IPS-18c (cell line): ENCODE results near the gene MPHOSPH6.
"Not testable (repeated sequence)": the region's sequence is repeated elsewhere in the genome, so short reads cannot be mapped to it uniquely, and the experiment has no call there.

Experiments
- H3K4me3 ChIP-seq: 2 replicates; pipeline ENCODE4 v1.7.0; 2013; ENCODE audit warnings: low read depth, mild to moderate bottlenecking, low read length, moderate library complexity; ENCODE audit not compliant: insufficient read depth
- H3K9me3 ChIP-seq: one replicate; pipeline ENCODE4 v1.6.1; 2013; ENCODE audit warnings: mild to moderate bottlenecking, low read length, moderate library complexity; ENCODE audit not compliant: control insufficient read depth, insufficient read depth

Gene MPHOSPH6

DNA sequence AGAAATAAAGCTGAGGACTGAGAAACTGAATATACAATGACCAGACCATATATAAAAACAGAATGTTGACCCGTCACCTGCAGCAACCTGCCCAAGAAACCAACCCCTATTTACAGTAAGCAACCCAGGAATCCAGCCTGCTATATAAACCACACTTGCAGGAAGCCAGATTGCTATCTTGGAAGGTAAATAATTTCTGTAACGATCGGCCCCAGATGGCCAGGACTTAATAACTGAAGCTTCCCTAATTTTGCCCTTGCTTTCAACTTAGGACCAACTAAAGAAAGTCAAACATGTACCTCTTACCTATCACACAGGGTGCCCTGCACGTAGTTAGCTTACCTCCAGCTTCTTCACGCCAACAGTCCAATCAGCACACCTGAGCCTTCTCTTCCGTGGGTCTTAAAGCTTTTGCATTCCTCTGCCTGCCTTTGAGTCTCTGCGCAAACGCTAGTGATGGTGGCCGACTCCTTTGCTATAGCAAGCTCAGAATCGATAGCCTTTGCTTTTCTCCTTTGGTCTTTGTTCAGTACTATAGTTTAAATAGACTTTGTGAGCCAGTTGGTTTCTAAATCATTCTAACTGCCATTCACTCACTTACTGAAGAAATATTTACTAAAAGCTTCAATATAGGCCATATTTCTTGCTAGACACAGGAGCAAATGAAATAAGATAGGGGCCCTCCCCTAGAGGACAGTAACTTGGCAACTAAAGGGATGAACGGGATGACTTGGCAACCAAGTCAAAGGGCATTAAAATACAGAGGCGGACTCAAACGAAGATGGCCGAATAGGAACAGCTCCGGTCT lies 31.3 kb downstream of the MPHOSPH6 start:
- Histone ChIP-seq H3K9me3 (no peaks in the 10 kb centered on the region), H3K4me3 (peak overlapping the region; percentile 40; the same call in 1 of the 2 replicates)

DNA sequence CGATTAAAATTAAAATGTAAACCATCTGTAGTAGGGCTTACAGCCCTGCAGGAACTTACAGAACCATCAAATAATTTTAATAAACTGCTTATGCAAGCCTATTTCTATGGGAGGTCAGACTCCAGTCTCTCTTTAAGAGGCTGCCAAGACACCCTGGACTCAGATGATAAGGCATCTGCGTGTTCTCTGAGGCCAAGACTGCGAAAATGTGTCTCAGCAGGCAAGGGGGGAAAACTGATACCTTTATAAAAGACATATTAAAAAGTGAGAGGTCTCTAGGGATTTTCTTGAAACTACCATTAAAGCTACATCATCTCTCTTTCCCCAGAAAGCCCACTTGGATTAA lies 32.2 kb downstream of the MPHOSPH6 start:
- H3K4me3 ChIP-seq = no peak overlapping the region
- H3K9me3 ChIP-seq = no peaks in the 10 kb centered on the region

DNA sequence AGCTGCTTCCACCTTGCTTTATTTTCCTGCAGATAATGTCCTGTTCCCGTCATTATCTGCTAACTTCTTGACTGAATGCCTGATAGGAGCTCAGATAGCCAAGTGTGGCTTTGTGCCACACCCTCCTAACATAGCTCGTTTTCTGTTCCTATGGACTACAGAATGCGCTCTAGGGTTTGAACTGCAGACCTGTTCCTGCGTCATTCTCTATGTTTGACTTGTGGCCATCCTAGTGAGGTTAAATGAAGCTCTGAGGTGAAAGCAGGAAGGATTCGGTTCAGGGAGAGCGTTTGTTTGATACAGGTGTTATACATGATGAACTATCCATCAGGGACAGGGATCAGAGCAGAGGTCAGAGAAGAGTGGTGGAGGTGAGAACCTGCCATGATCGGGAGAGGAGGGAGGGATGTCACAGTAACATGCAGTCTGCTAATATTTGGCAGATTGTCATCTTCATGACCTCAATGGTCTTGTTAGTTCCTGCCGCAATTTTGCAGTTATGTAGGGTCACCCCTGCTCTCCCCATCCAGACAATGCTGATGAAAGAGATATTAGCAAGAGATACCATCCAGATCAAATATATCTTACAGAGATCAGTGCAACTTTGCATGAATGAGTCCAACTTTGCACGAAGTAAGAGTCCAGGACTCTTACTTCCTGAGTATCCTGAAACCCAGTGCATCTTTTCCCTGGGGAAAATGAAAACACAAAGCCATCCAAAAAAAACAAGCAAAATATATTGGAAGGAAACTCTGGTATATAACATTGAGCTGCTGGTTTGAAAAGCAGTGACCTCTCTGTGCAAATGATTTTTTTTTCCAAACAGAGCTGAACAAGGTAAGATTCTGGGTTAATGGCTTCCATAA lies 32.8 kb downstream of the MPHOSPH6 start:
- no peaks in the 10 kb centered on the region for H3K9me3 ChIP-seq
- H3K4me3 ChIP-seq = no peak overlapping the region

DNA sequence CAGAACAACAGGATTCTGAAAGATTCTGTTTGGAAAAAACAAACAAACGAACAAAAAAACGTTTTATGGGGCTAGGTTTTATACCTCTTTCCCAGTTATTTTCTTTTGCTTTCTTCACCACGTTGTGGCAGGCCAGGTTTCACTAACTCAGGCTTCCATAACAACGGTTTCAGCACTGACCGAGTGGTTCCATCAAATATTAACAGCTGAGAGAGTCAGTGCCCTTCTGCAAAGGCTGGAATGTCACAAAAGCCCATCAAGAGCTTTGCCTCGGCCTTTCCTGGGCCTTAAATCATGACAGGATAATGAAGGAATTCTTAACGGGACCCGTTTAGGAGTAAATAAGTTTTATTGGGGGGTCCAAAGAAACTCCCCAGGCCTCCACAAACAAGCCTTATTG lies 34.2 kb downstream of the MPHOSPH6 start:
- H3K9me3 ChIP-seq = no peaks in the 10 kb centered on the region

DNA sequence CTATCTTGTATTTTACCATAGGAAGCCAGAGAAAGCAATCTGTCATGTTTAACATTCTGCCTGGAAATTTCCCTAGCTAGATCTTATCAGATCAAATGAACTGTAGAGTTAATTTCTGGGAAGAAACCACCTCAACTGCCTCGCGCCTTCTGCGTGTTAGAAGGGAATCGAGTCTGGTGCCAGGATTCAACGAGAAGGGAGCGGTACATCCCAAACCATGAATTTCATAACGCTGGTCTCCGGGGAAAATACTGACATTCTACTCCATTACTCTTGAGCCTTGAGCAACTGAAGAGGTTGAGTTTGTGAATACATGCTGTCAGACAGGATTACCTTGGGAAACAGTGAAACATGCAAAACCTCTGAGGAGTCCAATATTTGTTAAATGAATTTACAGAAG lies 35.2 kb downstream of the MPHOSPH6 start:
- Histone ChIP-seq H3K9me3 (no peaks in the 10 kb centered on the region), H3K4me3 (no peak overlapping the region)

More for the DNA sequence above, 34.2 kb downstream of the MPHOSPH6 start:
- H3K4me3 ChIP-seq = no peak overlapping the region

DNA sequence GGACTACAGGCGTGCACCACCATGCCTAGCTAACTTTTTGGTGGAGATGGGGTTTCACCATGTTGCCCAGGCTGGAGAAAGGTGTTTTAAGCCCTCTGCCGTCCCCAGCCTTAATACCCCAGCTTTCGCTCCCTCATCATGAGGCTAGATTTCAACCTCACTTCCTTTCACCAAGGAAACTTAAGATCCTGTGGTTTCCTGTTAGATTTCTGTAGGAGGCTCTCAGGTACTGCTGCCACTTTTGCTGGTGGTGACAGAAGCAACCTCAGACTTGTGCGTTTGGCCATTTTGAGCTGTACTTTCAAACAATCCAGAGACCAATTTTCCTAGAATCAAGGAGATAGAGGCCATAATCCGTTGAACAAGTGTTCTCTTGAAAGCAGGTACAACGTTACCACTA lies 36.2 kb downstream of the MPHOSPH6 start:
- Histone ChIP-seq H3K4me3 (no peak overlapping the region), H3K9me3 (no peaks in the 10 kb centered on the region)

DNA sequence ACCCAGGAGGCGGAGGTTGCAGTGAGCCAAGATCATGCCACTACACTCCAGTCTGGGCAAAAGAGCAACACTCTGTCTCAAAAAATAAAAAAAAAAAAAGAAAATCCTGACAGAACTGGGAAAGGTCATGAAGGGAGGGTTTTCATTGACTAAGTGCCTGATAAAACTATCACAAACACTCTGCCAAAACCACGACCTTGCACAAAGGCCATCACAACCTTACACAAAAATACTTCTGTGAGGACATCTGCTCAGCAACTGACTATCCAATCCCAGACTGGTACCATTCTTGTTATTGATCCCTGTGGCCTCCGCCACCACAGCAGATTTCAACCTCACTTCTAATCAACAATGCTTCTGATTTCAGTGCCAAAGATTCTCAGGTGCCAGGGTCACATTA lies 40.1 kb downstream of the MPHOSPH6 start:
- Histone ChIP-seq H3K4me3 (no peak overlapping the region), H3K9me3 (no peaks in the 10 kb centered on the region)

DNA sequence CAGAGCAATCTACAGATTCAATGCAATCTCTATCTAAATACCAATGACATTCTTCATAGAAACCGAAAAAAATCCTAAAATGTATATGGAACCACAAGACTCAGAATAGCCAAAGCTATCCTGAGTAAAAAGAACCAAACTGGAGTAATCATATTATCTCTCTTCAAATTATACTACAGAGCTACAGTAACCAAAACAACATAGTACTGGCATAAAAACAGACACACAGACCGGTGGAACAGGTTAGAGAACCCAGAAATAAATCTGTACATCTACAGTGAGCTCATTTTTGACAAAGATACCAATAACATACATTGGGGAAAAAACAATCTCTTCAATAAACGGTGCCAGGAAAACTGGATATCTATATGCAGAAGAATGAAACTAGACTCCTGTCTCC lies 45.4 kb downstream of the MPHOSPH6 start:
- Histone ChIP-seq H3K4me3 (no peak overlapping the region), H3K9me3 (no peaks in the 10 kb centered on the region)

DNA sequence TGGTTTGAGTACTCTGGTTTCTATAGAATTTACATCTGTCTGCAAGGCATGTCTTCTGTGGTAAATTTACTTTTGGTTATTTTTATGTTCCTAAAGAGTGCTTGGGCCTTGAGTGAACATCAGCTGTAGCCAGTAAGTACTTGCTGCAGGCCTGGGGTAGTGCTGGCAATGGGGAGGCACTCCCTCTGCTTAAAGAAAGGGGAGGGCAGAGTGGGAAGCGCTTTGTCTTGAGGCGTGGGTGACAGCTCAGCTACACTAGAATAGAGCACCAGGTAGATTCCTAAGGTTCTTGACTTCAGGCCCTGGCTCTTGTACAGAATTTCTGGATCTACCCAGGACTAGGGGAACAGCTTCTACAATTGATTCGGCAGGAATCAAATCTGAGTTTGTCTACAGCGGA lies 50.6 kb downstream of the MPHOSPH6 start:
- no peak overlapping the region for H3K4me3 ChIP-seq
- no peaks in the 10 kb centered on the region for H3K9me3 ChIP-seq

DNA sequence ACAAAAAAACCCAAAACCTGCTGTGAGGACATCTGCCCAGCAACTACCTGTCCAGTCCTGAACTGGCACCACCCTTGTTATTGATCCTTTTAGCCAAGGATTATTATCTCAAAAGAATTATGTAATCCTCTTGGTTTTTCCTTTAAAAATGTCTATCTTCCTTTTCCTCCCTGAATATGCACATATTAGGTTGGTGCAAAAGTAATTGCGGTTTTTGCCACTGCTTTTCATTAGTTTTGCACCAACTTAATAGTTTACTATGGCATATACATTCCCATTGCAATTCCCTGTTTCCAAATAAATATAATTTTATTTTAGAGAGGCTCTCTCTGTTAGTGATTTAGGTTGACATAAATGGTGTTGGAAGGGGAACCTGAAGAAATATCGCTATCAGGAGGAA lies 51.3 kb downstream of the MPHOSPH6 start:
- Histone ChIP-seq H3K9me3 (no peaks in the 10 kb centered on the region), H3K4me3 (no peak overlapping the region)

DNA sequence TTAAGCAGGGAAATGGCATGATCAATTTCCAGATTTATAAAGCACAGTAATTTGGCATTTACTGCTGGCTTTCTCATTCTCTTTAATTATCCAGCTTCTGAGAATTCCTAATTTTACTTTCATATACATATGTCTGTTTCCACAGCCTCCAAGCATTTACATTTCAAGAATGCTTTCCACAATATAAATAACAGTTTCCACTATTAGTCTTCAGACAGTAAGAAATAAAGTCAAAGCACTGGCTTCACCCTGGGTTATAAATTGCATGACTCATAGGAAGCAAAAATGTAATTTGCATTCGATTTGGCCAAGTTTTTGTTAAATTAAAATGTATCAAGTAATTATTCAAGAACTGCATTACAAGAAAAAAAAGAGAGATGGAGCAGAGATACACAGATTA lies 53.5 kb downstream of the MPHOSPH6 start:
- Histone ChIP-seq H3K9me3 (no peaks in the 10 kb centered on the region), H3K4me3 (no peak overlapping the region)

DNA sequence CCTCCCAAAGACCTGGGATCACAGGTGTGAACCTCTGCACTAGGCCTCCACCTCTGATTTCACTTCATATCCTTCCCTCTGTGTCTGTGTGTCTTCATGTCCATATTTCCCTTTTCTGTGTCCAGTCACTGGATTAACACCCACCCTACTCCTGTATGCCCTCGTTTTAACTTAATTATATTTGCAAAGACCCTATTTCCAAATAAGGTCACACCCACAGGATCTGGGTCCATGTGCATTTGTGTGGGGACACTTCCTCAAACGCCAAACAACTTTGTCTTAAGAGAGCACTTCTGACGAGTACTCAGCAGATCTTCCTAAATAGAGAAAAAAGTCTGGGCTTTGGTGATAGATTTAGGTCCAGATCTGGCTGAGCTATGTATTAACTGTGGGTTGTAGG lies 56.3 kb downstream of the MPHOSPH6 start:
- Histone ChIP-seq H3K9me3 (peaks cover 5% of the 10 kb centered on the region), H3K4me3 (no peak overlapping the region)

DNA sequence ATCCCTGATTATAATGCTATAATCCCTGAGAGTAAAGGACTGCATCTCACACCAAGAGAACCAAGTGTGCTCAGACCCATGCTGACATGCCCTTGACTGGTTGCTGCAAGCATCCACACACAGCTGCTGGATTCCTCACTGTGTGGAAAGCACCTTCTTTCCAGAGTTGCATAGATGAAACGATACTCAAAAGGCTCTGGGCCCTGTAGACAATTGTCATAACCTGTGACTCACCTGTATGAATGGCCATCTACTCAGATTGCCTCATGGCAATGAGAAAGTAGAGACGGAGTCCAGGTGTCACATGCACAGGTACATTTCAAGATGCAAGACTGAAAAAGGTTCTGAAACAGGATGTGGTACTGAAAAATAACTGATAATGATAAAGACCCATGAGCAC lies 58.1 kb downstream of the MPHOSPH6 start:
- H3K9me3 ChIP-seq = peaks cover 5% of the 10 kb centered on the region
- H3K4me3 ChIP-seq = no peak overlapping the region

DNA sequence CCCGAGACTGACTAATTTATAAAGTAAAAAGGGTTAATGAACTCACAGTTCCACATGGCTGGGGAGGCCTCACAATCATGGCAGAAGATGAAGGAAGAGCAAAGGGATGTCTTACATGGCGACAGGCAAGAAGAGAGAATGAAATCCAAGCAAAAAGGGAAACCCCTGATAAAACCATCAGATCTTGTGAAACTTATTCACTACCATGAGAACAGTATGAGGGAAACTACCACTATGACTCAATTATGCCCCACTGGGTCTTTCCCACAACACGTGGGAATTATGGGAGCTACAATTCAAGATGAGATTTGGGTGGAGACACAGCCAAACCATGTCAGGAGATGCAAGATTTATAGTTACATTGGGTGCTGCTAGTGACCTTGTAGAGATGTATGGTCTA lies 60.8 kb downstream of the MPHOSPH6 start:
- H3K9me3 ChIP-seq, H3K4me3 ChIP-seq: not testable (repeated sequence)

DNA sequence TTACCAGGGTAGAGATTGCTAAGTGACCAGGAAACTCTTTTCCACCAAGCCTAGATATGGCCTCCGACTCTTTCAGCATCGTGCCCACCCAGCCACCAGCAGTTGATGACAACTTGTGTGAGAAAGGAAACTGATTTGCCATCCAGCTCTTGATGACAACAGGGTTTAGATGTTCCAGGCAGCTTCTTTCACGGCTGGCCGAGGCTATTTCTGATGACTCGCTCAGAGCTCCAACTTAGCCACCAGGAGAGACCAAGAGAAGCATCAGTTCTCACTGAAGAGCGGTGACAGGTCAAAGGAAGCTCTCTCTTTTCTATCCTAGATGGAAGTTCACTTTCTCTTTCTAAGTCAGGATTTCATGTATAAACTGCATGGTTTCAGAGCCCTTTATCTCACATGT lies 61.2 kb downstream of the MPHOSPH6 start:
- H3K4me3 ChIP-seq = no peak overlapping the region
- H3K9me3 ChIP-seq = peaks cover 5% of the 10 kb centered on the region

DNA sequence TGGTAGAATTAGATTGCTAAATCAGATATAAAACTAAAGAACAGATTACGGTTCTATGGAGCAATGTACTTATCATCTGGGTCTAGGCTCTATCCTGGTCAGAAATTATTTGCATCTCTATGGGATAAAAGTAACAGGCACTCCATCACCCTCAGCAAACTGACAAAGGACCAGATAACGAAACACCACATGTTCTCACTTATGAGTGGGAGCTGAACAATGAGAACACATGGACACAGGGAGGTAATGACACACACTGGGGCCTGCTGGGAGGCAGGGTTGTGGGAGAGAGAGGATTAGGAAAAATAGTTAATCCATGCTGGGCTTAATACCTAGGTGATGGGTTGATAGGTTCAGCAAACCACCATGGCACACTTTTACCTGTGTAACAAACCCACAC lies 61.9 kb downstream of the MPHOSPH6 start:
- Histone ChIP-seq H3K9me3 (peaks cover 5% of the 10 kb centered on the region), H3K4me3 (no peak overlapping the region)

DNA sequence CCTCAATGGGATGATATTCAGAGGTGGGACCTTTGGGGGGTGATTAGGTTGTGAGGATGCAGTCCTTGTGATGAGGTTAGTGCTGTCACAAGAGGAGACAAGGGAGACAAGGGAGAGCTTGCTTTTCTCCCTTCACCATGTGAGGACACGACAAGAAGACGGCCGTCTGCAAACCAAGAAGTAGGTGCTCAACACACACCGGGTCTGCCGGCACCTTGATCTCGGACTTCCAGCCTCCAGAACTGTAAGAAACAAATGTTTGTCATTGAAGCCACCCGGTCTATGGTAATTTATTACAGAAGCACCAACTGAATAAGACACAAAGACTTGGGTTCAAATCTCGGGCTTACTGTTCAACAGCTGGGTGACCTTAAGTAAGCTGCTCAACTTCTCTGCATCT lies 64.9 kb downstream of the MPHOSPH6 start:
- no peaks in the 10 kb centered on the region for H3K9me3 ChIP-seq
- H3K4me3 ChIP-seq = no peak overlapping the region
